Measurements from ENCODE around the gene HSPB6.
"Not testable (repeated sequence)": the region's sequence is repeated elsewhere in the genome, so short reads cannot be mapped to it uniquely, and the experiment has no call there.

The HSPB6 gene

GRCh38 chr19:35729021-35729420 is 27.8 kb downstream of the HSPB6 start:
- no peak for DNase-seq

GRCh38 chr19:35727956-35728706 is 28.7 kb downstream of the HSPB6 start:
- no peak for DNase-seq

GRCh38 chr19:35727053-35727955 is 29.5 kb downstream of the HSPB6 start:
- DNase-seq = no peak

GRCh38 chr19:35725216-35725861 is 31.5 kb downstream of the HSPB6 start:
- DNase-seq = no peak

GRCh38 chr19:35724560-35724959 is 32.3 kb downstream of the HSPB6 start:
- DNase-seq = no peak

- not testable (repeated sequence) for DNase-seq
Measured at GRCh38 chr19:35724132-35724531, 32.7 kb downstream of the HSPB6 start.

- no peak for DNase-seq
Measured at GRCh38 chr19:35723671-35724070, 33.2 kb downstream of the HSPB6 start.

GRCh38 chr19:35722897-35723296 is 33.9 kb downstream of the HSPB6 start:
- DNase-seq = no peak

- DNase-seq = no peak
Measured at GRCh38 chr19:35722461-35722860, 34.4 kb downstream of the HSPB6 start.

- DNase-seq = no peak
Measured at GRCh38 chr19:35721374-35721773, 35.5 kb downstream of the HSPB6 start.

- DNase-seq = no peak
Measured at GRCh38 chr19:35720648-35721047, 36.2 kb downstream of the HSPB6 start.

- DNase-seq = no peak
Measured at GRCh38 chr19:35720163-35720524, 36.7 kb downstream of the HSPB6 start.

GRCh38 chr19:35719402-35720162 is 37.2 kb downstream of the HSPB6 start:
- no peak for DNase-seq

GRCh38 chr19:35718345-35719041 is 38.3 kb downstream of the HSPB6 start:
- DNase-seq = peak; percentile 51

- no peak for DNase-seq
Measured at GRCh38 chr19:35717665-35718344, 39.0 kb downstream of the HSPB6 start, which contains the start of gene KMT2B. Gene KMT2B, plus strand, starts transcription at chr19:35718003. Its CDS starts 16 bp downstream, at chr19:35718019.

- peak; percentile 98 for DNase-seq
Measured at GRCh38 chr19:35716801-35717664, 39.8 kb downstream of the HSPB6 start.

GRCh38 chr19:35715981-35716800 is 40.6 kb downstream of the HSPB6 start:
- peak; percentile 26 for DNase-seq

GRCh38 chr19:35715355-35715809 is 41.4 kb downstream of the HSPB6 start:
- DNase-seq = no peak
